ENCODE results near the gene ZNF256.

Gene ZNF256

DNA sequence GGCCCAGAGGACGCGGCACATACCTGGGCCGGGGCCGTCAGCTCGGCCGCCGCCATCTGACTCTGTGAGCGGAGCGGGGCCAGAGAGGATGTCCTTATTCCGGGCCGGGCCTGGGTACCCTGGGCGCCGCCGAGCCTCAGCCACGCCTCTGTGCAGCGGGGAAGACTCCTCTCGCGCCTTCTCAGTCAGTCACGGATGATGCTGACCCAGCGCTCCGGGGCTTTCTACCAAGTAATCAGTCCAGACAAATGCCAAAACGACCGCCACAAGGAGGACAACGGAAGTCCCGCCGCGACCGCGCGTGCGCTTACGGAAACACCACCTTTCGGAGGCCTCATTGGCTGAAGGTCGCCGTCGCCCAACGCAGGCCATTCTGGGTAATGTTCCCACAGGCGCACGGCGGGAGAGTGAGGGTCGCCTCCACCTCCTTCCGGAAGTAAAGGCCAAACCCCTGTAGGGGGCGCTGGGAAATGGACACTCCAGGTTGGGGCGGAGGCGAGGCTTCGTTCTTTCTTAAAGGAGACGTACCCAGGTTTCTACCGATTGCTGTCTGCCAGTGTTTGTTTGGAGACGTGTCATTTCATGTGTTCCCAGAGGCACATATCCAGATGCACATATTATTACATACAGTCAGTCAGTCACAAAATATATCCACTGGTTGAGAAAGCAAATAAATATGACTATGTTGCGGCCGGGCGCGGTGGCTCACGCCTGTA lies at the start of gene ZNF256 (continued):
- TF ChIP-seq, protein P1, sequence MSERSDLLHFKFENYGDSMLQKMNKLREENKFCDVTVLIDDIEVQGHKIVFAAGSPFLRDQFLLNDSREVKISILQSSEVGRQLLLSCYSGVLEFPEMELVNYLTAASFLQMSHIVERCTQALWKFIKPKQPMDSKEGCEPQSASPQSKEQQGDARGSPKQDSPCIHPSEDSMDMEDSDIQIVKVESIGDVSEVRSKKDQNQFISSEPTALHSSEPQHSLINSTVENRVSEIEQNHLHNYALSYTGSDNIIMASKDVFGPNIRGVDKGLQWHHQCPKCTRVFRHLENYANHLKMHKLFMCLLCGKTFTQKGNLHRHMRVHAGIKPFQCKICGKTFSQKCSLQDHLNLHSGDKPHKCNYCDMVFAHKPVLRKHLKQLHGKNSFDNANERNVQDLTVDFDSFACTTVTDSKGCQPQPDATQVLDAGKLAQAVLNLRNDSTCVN (tag by site-specific recombination; optimal IDR thresholded peaks at IDR 0.05) = peak; percentile 48
- peak; percentile 78 for TF ChIP-seq ZNF335 (tag by site-specific recombination; conservative IDR thresholded peaks at IDR 0.05)
- no peak for TF ChIP-seq ZBTB20 (tag by site-specific recombination; IDR thresholded peaks at IDR 0.05)
- TF ChIP-seq, protein P2, sequence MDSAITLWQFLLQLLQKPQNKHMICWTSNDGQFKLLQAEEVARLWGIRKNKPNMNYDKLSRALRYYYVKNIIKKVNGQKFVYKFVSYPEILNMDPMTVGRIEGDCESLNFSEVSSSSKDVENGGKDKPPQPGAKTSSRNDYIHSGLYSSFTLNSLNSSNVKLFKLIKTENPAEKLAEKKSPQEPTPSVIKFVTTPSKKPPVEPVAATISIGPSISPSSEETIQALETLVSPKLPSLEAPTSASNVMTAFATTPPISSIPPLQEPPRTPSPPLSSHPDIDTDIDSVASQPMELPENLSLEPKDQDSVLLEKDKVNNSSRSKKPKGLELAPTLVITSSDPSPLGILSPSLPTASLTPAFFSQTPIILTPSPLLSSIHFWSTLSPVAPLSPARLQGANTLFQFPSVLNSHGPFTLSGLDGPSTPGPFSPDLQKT (IDR thresholded peaks at IDR 0.05; ENCODE audit: borderline replicate concordance, low read depth, low read length) = peak; percentile 60; the same call in 1 of the 2 replicates
- TF ChIP-seq ATF2 (tag by site-specific recombination; IDR thresholded peaks at IDR 0.05; ENCODE audit: low read depth) = no peak
- TF ChIP-seq ZNF394 (tag by site-specific recombination; IDR thresholded peaks at IDR 0.05; ENCODE audit: borderline replicate concordance) = 0 out of 2 replicates have a peak, but pooled peaks have one; percentile 5
- no peak for TF ChIP-seq ZFP3 (tag by site-specific recombination; IDR thresholded peaks at IDR 0.05; ENCODE audit: low read depth)
- TF ChIP-seq ZNF664 (tag by site-specific recombination; IDR thresholded peaks at IDR 0.05) = no peak
- no peak for TF ChIP-seq ZNF488 (tag by site-specific recombination; IDR thresholded peaks at IDR 0.05)
- TF ChIP-seq IKZF3 (tag by site-specific recombination; IDR thresholded peaks at IDR 0.05) = peak; percentile 58; the same call in 1 of the 2 replicates
- 0 out of 2 replicates have a peak, but pooled peaks have one; percentile 59 for TF ChIP-seq ZNF792 (tag by site-specific recombination; IDR thresholded peaks at IDR 0.05)
- TF ChIP-seq ZNF707 (tag by site-specific recombination; IDR thresholded peaks at IDR 0.05) = no peak
- peak; percentile 86 for TF ChIP-seq ZBTB11 (tag by site-specific recombination; conservative IDR thresholded peaks at IDR 0.05; ENCODE audit: low read depth)
- TF ChIP-seq SP3 (tag by site-specific recombination; IDR thresholded peaks at IDR 0.05) = peak; percentile 71
- no peak for TF ChIP-seq ZNF623 (tag by site-specific recombination; IDR thresholded peaks at IDR 0.05)
- peak; percentile 98 for TF ChIP-seq ZNF561 (tag by site-specific recombination; IDR thresholded peaks at IDR 0.05; ENCODE audit: borderline replicate concordance)
- TF ChIP-seq ZNF146 (tag by site-specific recombination; IDR thresholded peaks at IDR 0.05) = no peak
- TF ChIP-seq ZSCAN16 (tag by site-specific recombination; IDR thresholded peaks at IDR 0.05) = no peak
- TF ChIP-seq SCRT2 (tag by site-specific recombination; IDR thresholded peaks at IDR 0.05) = 0 out of 2 replicates have a peak, but pooled peaks have one; percentile 7
- TF ChIP-seq ZNF2 (tag by site-specific recombination; IDR thresholded peaks at IDR 0.05) = peak; percentile 67
- TF ChIP-seq ZNF580 (tag by site-specific recombination; IDR thresholded peaks at IDR 0.05) = peak; percentile 45; the same call in 1 of the 2 replicates
- no peak for TF ChIP-seq ZSCAN30 (tag by site-specific recombination; IDR thresholded peaks at IDR 0.05)
- TF ChIP-seq ZNF19 (tag by site-specific recombination; IDR thresholded peaks at IDR 0.05; ENCODE audit: low read depth) = no peak
- TF ChIP-seq GLI2 (tag by site-specific recombination; IDR thresholded peaks at IDR 0.05; ENCODE audit: borderline replicate concordance, low read depth) = no peak
- TF ChIP-seq ZXDB (tag by site-specific recombination; IDR thresholded peaks at IDR 0.05) = peak; percentile 69; the same call in 1 of the 2 replicates
- TF ChIP-seq, protein P3, sequence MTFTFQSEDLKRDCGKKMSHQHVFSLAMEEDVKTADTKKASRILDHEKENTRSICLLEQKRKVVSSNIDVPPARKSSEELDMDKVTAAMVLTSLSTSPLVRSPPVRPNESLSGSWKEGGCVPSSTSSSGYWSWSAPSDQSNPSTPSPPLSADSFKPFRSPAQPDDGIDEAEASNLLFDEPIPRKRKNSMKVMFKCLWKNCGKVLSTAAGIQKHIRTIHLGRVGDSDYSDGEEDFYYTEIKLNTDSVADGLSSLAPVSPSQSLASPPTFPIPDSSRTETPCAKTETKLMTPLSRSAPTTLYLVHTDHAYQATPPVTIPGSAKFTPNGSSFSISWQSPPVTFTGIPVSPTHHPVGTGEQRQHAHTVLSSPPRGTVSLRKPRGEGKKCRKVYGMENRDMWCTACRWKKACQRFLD (tag by site-specific recombination; IDR thresholded peaks at IDR 0.05) = no peak
- no peak for TF ChIP-seq ZNF747 (tag by site-specific recombination; IDR thresholded peaks at IDR 0.05)
- 0 out of 2 replicates have a peak, but pooled peaks have one; percentile 49 for TF ChIP-seq ZNF501 (tag by site-specific recombination; IDR thresholded peaks at IDR 0.05)
- TF ChIP-seq SP2 (tag by site-specific recombination; IDR thresholded peaks at IDR 0.05) = peak; percentile 90

All from HEK293 (cell line).